SU-DHL-6 (cell line): Measurements from ENCODE around the gene BRIP1.

Experiments used
- H2AFZ ChIP-seq: fragments of 200-600 bp; sonication (generic); 2 replicates; pipeline ENCODE4 v1.6.1; 2014; ENCODE audit warnings: low read depth, mild to moderate bottlenecking, moderate library complexity, mixed read lengths, antibody characterized with exemption, low read length; ENCODE audit not compliant: severe bottlenecking
- H3F3A ChIP-seq: fragments of 200-600 bp; shearing (Covaris generic); 2 replicates; pipeline ENCODE4 v1.6.0; 2016; ENCODE audit warnings: antibody characterized with exemption, mild to moderate bottlenecking; ENCODE audit not compliant: insufficient read depth
- H3K27ac ChIP-seq: fragments of 200-600 bp; sonication (generic); 2 replicates; pipeline ENCODE4 v1.5.1; 2016; ENCODE audit warnings: low read depth, mild to moderate bottlenecking, low read length, moderate library complexity, mixed read lengths
- H3K27me3 ChIP-seq: fragments of 200-600 bp; sonication (generic), shearing (Covaris generic); 2 replicates; pipeline ENCODE4 v1.6.0; 2014; ENCODE audit warnings: mild to moderate bottlenecking, low read length
- H3K36me3 ChIP-seq: fragments of 200-600 bp; sonication (generic); 2 replicates; pipeline ENCODE4 v1.6.1; 2014; ENCODE audit warnings: mild to moderate bottlenecking, low read length, mixed read lengths
- H3K4me2 ChIP-seq: fragments of 300-600, 200-600 bp; shearing (Covaris generic), sonication (generic); 2 replicates; pipeline ENCODE4 v1.6.0; 2014; ENCODE audit warnings: low read length, low read depth, mild to moderate bottlenecking; ENCODE audit not compliant: poor library complexity, severe bottlenecking
- H3K4me3 ChIP-seq: fragments of 200-600 bp; sonication (generic); 2 replicates; pipeline ENCODE4 v1.5.1; 2014; ENCODE audit warnings: antibody characterized with exemption, low read length, mild to moderate bottlenecking, mixed read lengths; ENCODE audit not compliant: insufficient read depth, poor library complexity, severe bottlenecking
- H3K79me2 ChIP-seq: fragments of 200-600 bp; sonication (generic); 2 replicates; pipeline ENCODE4 v1.6.1; 2014; ENCODE audit warnings: mild to moderate bottlenecking, low read length, moderate library complexity; ENCODE audit not compliant: insufficient read depth
- H3K9ac ChIP-seq: fragments of 200-600 bp; sonication (generic); 2 replicates; pipeline ENCODE4 v1.7.0; 2014; ENCODE audit warnings: mild to moderate bottlenecking, low read length
- H3K9me2 ChIP-seq: fragments of 200-600 bp; sonication (generic); replicated peaks from 2 replicates; pipeline ENCODE4 v1.6.1; 2014; ENCODE audit warnings: low read length; ENCODE audit not compliant: insufficient read depth
- H3K9me3 ChIP-seq: fragments of 200-600 bp; sonication (generic); 2 replicates; pipeline ENCODE4 v1.6.1; 2014; ENCODE audit warnings: low read length, mixed read lengths; ENCODE audit not compliant: insufficient read depth
- H4K20me1 ChIP-seq: fragments of 200-600 bp; sonication (generic); 2 replicates; pipeline ENCODE4 v1.6.1; 2014; ENCODE audit warnings: low read depth, mild to moderate bottlenecking, antibody characterized with exemption, low read length, moderate library complexity, mixed read lengths
- CTCF ChIP-seq: fragments of 200-600 bp; sonication (generic); IDR thresholded peaks from one replicate; pipeline ENCODE4 v1.5.1; 2017; ENCODE audit warnings: antibody characterized with exemption, mild to moderate bottlenecking, low read length, moderate library complexity; ENCODE audit not compliant: insufficient read depth, poor library complexity, severe bottlenecking
- EZH2phosphoT487 ChIP-seq: fragments of 200-600 bp; sonication (generic), shearing (Covaris generic); conservative IDR thresholded peaks from 2 replicates; pipeline ENCODE4 v1.6.1; 2018; ENCODE audit warnings: mild to moderate bottlenecking, antibody characterized with exemption, low read length, moderate library complexity, mixed read lengths

BRIP1 gene

DNA sequence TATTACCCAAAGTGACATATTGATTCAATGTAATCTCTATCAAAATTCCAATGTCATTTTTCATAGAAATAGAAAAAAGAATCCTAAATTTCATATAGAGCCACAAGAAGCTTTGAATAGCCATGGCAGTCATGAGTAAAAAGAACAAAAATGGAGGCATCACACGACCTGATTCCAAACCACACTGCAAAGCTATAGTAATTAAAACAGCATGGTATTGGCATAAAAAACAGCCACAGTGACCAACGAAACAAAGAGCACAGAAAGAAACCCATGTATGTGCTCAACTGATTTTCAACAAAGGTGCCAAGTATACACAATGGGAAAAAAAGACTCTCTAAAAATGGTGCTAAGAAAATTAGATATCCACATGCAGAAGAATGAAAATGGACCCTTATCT, 101.5 kb downstream of the BRIP1 start:
- no peaks in the 10 kb centered on the region for H3K27me3 ChIP-seq
- H3F3A ChIP-seq, result no peaks in the 10 kb centered on the region
- no peak overlapping the region for H3K4me3 ChIP-seq
- no peaks in the 10 kb centered on the region for H3K9me3 ChIP-seq
- TF ChIP-seq CTCF (no peak), EZH2phosphoT487 (no peak)
- H3K4me2 ChIP-seq, result no peak overlapping the region
- no peak overlapping the region for H3K9ac ChIP-seq
- no peaks in the 10 kb centered on the region for H3K79me2 ChIP-seq
- H3K27ac ChIP-seq, result no peak overlapping the region
- H3K36me3 ChIP-seq, result peaks cover 64% of the 10 kb centered on the region
- H3K9me2 ChIP-seq, result no peaks in the 10 kb centered on the region
- no peaks in the 10 kb centered on the region for H4K20me1 ChIP-seq
- no peak overlapping the region for H2AFZ ChIP-seq

DNA sequence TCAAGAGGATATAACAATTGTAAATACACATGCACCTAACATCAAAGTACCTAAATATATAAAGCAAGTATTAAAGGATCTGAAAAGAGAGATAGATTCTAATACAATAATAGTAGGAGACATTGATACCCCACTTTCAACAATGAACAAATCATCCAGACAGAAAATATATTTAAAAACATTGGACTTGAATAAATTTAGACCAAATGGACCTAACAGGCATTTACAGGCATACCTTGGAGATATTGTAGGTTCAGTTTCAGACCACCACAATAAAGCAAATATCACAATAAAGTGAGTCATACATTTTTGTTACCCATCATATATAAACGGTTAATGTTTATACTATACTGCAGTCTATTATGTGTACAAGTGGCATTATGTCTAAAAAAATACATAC, 104.0 kb downstream of the BRIP1 start:
- Histone ChIP-seq H3K27me3 (no peaks in the 10 kb centered on the region), H3K36me3 (peaks cover 60% of the 10 kb centered on the region), H3K27ac (no peak overlapping the region), H3K79me2 (no peaks in the 10 kb centered on the region), H2AFZ (no peak overlapping the region), H3K9me2 (no peaks in the 10 kb centered on the region), H3K4me3 (no peak overlapping the region), H3K4me2 (no peak overlapping the region), H3K9ac (no peak overlapping the region), H4K20me1 (no peaks in the 10 kb centered on the region), H3K9me3 (no peaks in the 10 kb centered on the region), H3F3A (no peaks in the 10 kb centered on the region)
- TF ChIP-seq EZH2phosphoT487 (no peak), CTCF (no peak)

- no peaks in the 10 kb centered on the region for H3K9me3 ChIP-seq
- peaks cover 53% of the 10 kb centered on the region for H3K36me3 ChIP-seq
- no peaks in the 10 kb centered on the region for H3K79me2 ChIP-seq
- no peak for TF ChIP-seq CTCF
- no peak for TF ChIP-seq EZH2phosphoT487
- H3K9ac ChIP-seq, result no peak overlapping the region
- no peaks in the 10 kb centered on the region for H4K20me1 ChIP-seq
- no peaks in the 10 kb centered on the region for H3K27me3 ChIP-seq
- no peaks in the 10 kb centered on the region for H3F3A ChIP-seq
- H2AFZ ChIP-seq, result no peak overlapping the region
- no peak overlapping the region for H3K27ac ChIP-seq
- no peak overlapping the region for H3K4me2 ChIP-seq
- no peaks in the 10 kb centered on the region for H3K9me2 ChIP-seq
- H3K4me3 ChIP-seq, result no peak overlapping the region
These were observed 104.9 kb downstream of the BRIP1 start for GRCh38 chr17:61758430-61758829.
